H1 (cell line): ENCODE data around the gene SRCIN1. TPM values are rescaled to one million over a fixed set of nuclear protein-coding genes. Genes with fewer than 3 reads are reported as not detected.
A peak's percentile ranks its signal among the peaks of the same experiment; 100 is the strongest.

ENCODE experiments used
- CTCF ChIA-PET: fragments of 300-600 bp; sonication (Branson Sonifier 250); formaldehyde crosslinking; loops from one replicate; lab custom pipeline; 2021; ENCODE audit not compliant: partially characterized antibody; lab: Charles Lee
- POLR2A ChIA-PET: fragments of 300-600 bp; sonication (Branson Sonifier 250); formaldehyde crosslinking; loops from one replicate; lab custom pipeline; 2021; ENCODE audit warnings: inconsistent platforms; ENCODE audit not compliant: partially characterized antibody; lab: Charles Lee
- DNase-seq, 2 experiments: peaks; one replicate each; pipeline versions ENCODE4 v3.0.0 to v3.0.0-alpha.2; 2010 to 2022; ENCODE audit warnings: low spot score in 2 of 2, low read depth in 1 of 2, mixed read lengths in 1 of 2
- FAIRE-seq: peaks from 2 replicates; lab custom pipeline; 2011; peaks lifted over from hg19 to GRCh38; lab: Jason Lieb, UNC
- H2AFZ ChIP-seq: 2 replicates; pipeline ENCODE4 v1.8.1; 2012; ENCODE audit warnings: low read length, inconsistent platforms
- H2AK5ac ChIP-seq: 2 replicates; pipeline ENCODE4 v1.6.1; 2013; ENCODE audit warnings: low read depth, low read length
- H2BK120ac ChIP-seq: replicated peaks from 2 replicates; pipeline ENCODE3; 2013; ENCODE audit warnings: low read depth, low read length, inconsistent platforms
- H2BK12ac ChIP-seq: 2 replicates; pipeline ENCODE4 v1.6.1; 2013; ENCODE audit warnings: low read depth, low read length
- H2BK15ac ChIP-seq: 2 replicates; pipeline ENCODE4 v1.6.1; 2013; ENCODE audit warnings: low read length
- H2BK20ac ChIP-seq: 2 replicates; pipeline ENCODE4 v1.6.1; 2013; ENCODE audit warnings: low read length
- H2BK5ac ChIP-seq: 2 replicates; pipeline ENCODE4 v1.6.1; 2013; ENCODE audit warnings: low read depth, low read length
- H3K14ac ChIP-seq: 2 replicates; pipeline ENCODE4 v1.6.1; 2013; ENCODE audit warnings: inconsistent platforms; ENCODE audit not compliant: insufficient read length
- H3K18ac ChIP-seq: 2 replicates; pipeline ENCODE4 v1.6.1; 2013; ENCODE audit warnings: low read length; ENCODE audit errors: extremely low read depth
- H3K23ac ChIP-seq: 2 replicates; pipeline ENCODE4 v1.6.1; 2013; ENCODE audit warnings: inconsistent platforms; ENCODE audit not compliant: insufficient read length
- H3K23me2 ChIP-seq: 2 replicates; pipeline ENCODE4 v1.6.1; 2013; ENCODE audit warnings: low read depth, low read length
- H3K27ac ChIP-seq: 2 replicates; pipeline ENCODE4 v1.6.1; 2011; ENCODE audit warnings: low read depth, low read length, inconsistent platforms
- H3K27me3 ChIP-seq, 4 experiments: replicated peaks in 1 of 4; 1 replicate in 1 of 4; 2 replicates in 3 of 4; pipeline versions ENCODE4 v1.6.1 to v1.8.1; 2011 to 2013; ENCODE audit warnings: low read length in 3 of 4, mild to moderate bottlenecking in 3 of 4, inconsistent platforms in 2 of 4, mixed read lengths in 2 of 4, moderate library complexity in 1 of 4; ENCODE audit not compliant: control insufficient read depth in 3 of 4, insufficient read depth in 3 of 4; ENCODE audit errors: extremely low read depth in 1 of 4
- H3K36me3 ChIP-seq, 4 experiments: 2 replicates each; pipeline versions ENCODE4 v1.6.1 to v1.8.1; 2011 to 2013; ENCODE audit warnings: mild to moderate bottlenecking in 4 of 4, low read length in 3 of 4, moderate library complexity in 2 of 4, control low read depth in 1 of 4, inconsistent platforms in 1 of 4; ENCODE audit not compliant: insufficient read depth in 4 of 4, control insufficient read depth in 2 of 4
- H3K4ac ChIP-seq: replicated peaks from 2 replicates; pipeline ENCODE3; 2013; ENCODE audit warnings: low read length, low read depth, mixed read lengths, inconsistent platforms; ENCODE audit not compliant: insufficient read length
- H3K4me1 ChIP-seq, 4 experiments: replicated peaks in 1 of 4; 1 replicate in 1 of 4; 2 replicates in 3 of 4; pipeline versions ENCODE4 v1.6.1 to v1.8.1; 2011 to 2013; ENCODE audit warnings: low read length in 3 of 4, inconsistent platforms in 2 of 4, mixed read lengths in 1 of 4; ENCODE audit not compliant: insufficient read depth in 4 of 4, control insufficient read depth in 3 of 4
- H3K4me2 ChIP-seq, 2 experiments: 2 replicates each; pipeline versions ENCODE4 v1.6.1 to v1.8.1; 2011 to 2013; ENCODE audit warnings: low read depth in 2 of 2, low read length in 2 of 2, control low read depth in 1 of 2, inconsistent platforms in 1 of 2, mild to moderate bottlenecking in 1 of 2; ENCODE audit not compliant: insufficient read depth in 1 of 2
- H3K4me3 ChIP-seq, 4 experiments: fragments of 200-600, 300-600 bp in 1 of 4; sonication (generic), shearing (Covaris generic), sonication (Bioruptor Twin) in 1 of 4; 2 replicates each; pipeline versions ENCODE4 v1.5.1 to v1.8.1; 2011 to 2016; ENCODE audit warnings: low read length in 4 of 4, low read depth in 3 of 4, control low read depth in 2 of 4, inconsistent platforms in 2 of 4, mild to moderate bottlenecking in 2 of 4, mixed read lengths in 1 of 4, moderate library complexity in 1 of 4; ENCODE audit not compliant: insufficient read depth in 2 of 4; ENCODE audit errors: extremely low read depth in 1 of 4
- H3K56ac ChIP-seq: replicated peaks from 2 replicates; pipeline ENCODE3; 2013; ENCODE audit warnings: low read depth, mild to moderate bottlenecking, mixed read lengths, low read length, inconsistent platforms; ENCODE audit not compliant: insufficient read length
- H3K79me1 ChIP-seq: 2 replicates; pipeline ENCODE4 v1.6.1; 2013; ENCODE audit warnings: low read depth, low read length, control low read depth
- H3K79me2 ChIP-seq, 2 experiments: 2 replicates each; pipeline versions ENCODE4 v1.6.1 to v1.8.1; 2012 to 2013; ENCODE audit warnings: low read length in 2 of 2, mild to moderate bottlenecking in 2 of 2, inconsistent platforms in 1 of 2; ENCODE audit not compliant: insufficient read depth in 2 of 2, control insufficient read depth in 1 of 2
- H3K9ac ChIP-seq, 4 experiments: replicated peaks in 1 of 4; 1 replicate in 1 of 4; 2 replicates in 3 of 4; pipeline versions ENCODE4 v1.6.1 to v1.8.1; 2011 to 2013; ENCODE audit warnings: low read depth in 3 of 4, low read length in 3 of 4, control low read depth in 2 of 4, mild to moderate bottlenecking in 2 of 4, moderate library complexity in 2 of 4, inconsistent platforms in 1 of 4; ENCODE audit errors: extremely low read depth in 1 of 4
- H3K9me3 ChIP-seq, 2 experiments: 2 replicates each; pipeline versions ENCODE4 v1.6.1 to v1.8.1; 2012 to 2013; ENCODE audit warnings: mild to moderate bottlenecking in 2 of 2, moderate library complexity in 2 of 2, control low read depth in 1 of 2, inconsistent platforms in 1 of 2, low read depth in 1 of 2, low read length in 1 of 2, mixed read lengths in 1 of 2; ENCODE audit not compliant: insufficient read depth in 2 of 2
- H4K20me1 ChIP-seq, 2 experiments: replicated peaks in 1 of 2; 2 replicates each; pipeline versions ENCODE3 to v1.8.1; 2011 to 2013; ENCODE audit warnings: inconsistent platforms in 2 of 2, low read length in 2 of 2, mild to moderate bottlenecking in 1 of 2; ENCODE audit not compliant: insufficient read depth in 2 of 2, control insufficient read depth in 1 of 2
- H4K5ac ChIP-seq: 2 replicates; pipeline ENCODE4 v1.6.1; 2013; ENCODE audit warnings: low read length, low read depth, mixed read lengths, inconsistent platforms; ENCODE audit not compliant: insufficient read length
- H4K8ac ChIP-seq: 2 replicates; pipeline ENCODE4 v1.8.0; 2013; ENCODE audit warnings: mild to moderate bottlenecking, moderate library complexity, low read length, inconsistent platforms; ENCODE audit not compliant: insufficient read depth; ENCODE audit errors: extremely low read depth
- H4K91ac ChIP-seq: replicated peaks from 2 replicates; pipeline ENCODE3; 2013; ENCODE audit warnings: low read length, mixed read lengths, inconsistent platforms; ENCODE audit not compliant: insufficient read length
- ATF3 ChIP-seq: IDR thresholded peaks from 2 replicates; pipeline ENCODE4 v1.6.1; 2011; ENCODE audit warnings: low read depth, mild to moderate bottlenecking, low read length; ENCODE audit not compliant: insufficient read depth
- HDAC2 ChIP-seq, 2 experiments: fragments of 300-600 bp in 1 of 2; sonication (generic) in 1 of 2; IDR thresholded peaks; 2 replicates each; pipeline ENCODE4 v1.6.1; 2011 to 2012; ENCODE audit warnings: low read depth in 2 of 2, low read length in 2 of 2, mild to moderate bottlenecking in 2 of 2, moderate library complexity in 2 of 2, borderline replicate concordance in 1 of 2, inconsistent platforms in 1 of 2
- JUN ChIP-seq: IDR thresholded peaks from 2 replicates; pipeline ENCODE4 v1.6.1; 2011; ENCODE audit warnings: low read depth, mild to moderate bottlenecking, improper control_type of control experiment, low read length
- NANOG ChIP-seq: IDR thresholded peaks from 2 replicates; pipeline ENCODE4 v1.6.1; 2011; ENCODE audit warnings: low read length, low read depth, mild to moderate bottlenecking, inconsistent platforms; ENCODE audit not compliant: insufficient read depth, poor library complexity, severe bottlenecking
- POLR2A ChIP-seq, 2 experiments: IDR thresholded peaks; 1 replicate in 1 of 2; 2 replicates in 1 of 2; pipeline ENCODE4 v1.6.1; 2011; ENCODE audit warnings: low read depth in 2 of 2, low read length in 2 of 2, mild to moderate bottlenecking in 2 of 2; ENCODE audit errors: control extremely low read depth in 1 of 2
- RBBP5 ChIP-seq: IDR thresholded peaks from 2 replicates; pipeline ENCODE4 v1.7.1; 2012; ENCODE audit warnings: low read depth, mild to moderate bottlenecking, inconsistent platforms, low read length, moderate library complexity, borderline replicate concordance
- RFX5 ChIP-seq: IDR thresholded peaks from 2 replicates; pipeline ENCODE4 v1.6.1; 2011; ENCODE audit warnings: low read depth, low read length, improper control_type of control experiment, borderline replicate concordance
- SIX5 ChIP-seq: IDR thresholded peaks from 2 replicates; pipeline ENCODE4 v1.6.1; 2011; ENCODE audit warnings: mild to moderate bottlenecking, low read depth, low read length
- SP4 ChIP-seq: IDR thresholded peaks from 2 replicates; pipeline ENCODE4 v1.6.1; 2012; ENCODE audit warnings: low read length, inconsistent platforms
- WGBS, 2 experiments: shearing (Covaris generic) in 1 of 2; methylation state at CpG; one replicate each; pipeline versions ENCODE4 v1.1.6 to v1.1.7; 2013 to 2015; ENCODE audit warnings: low lambda C conversion rate in 2 of 2, mixed read lengths in 2 of 2, inconsistent platforms in 1 of 2, low coverage in 1 of 2, missing lambda C conversion rate in 1 of 2; ENCODE audit not compliant: insufficient replicate concordance in 2 of 2, insufficient coverage in 1 of 2, insufficient read length in 1 of 2; ENCODE audit errors: extremely low coverage in 1 of 2, missing lambda C conversion rate in 1 of 2; 5-methylcytosine and 5-hydroxymethylcytosine counted together
- polyA plus RNA-seq, 7 experiments: library from polyadenylated mRNA; depleted of rRNA in 3 of 7; stranded (reverse) in 5 of 7; unstranded in 2 of 7; fragments of >200 nt in 5 of 7; fragments of 200-250 nt in 2 of 7; gene quantifications; 1 replicate in 5 of 7; 2 replicates in 1 of 7; 4 replicates in 1 of 7; pipeline versions ENCODE4 v1.2.1 to v1.2.3, GENCODE V29; 2011 to 2013; ENCODE audit warnings: missing spikeins in 2 of 7, mixed read lengths in 2 of 7
- total RNA-seq: library from RNA; stranded (reverse); fragmentation: NEBNext Ultra II Directional; extraction: Animal tissue kit (Norgen Biotek cat#: 25700); gene quantifications from 2 replicates; pipeline ENCODE4 v1.2.1, GENCODE V29; 2021

The SRCIN1 gene
- total and polyA plus RNA-seq, 2 of the 8 experiments (the other 6 are each of a cell fraction or from before 2014, with no cell fraction given): 2.8 to 3.8 TPM

DNA sequence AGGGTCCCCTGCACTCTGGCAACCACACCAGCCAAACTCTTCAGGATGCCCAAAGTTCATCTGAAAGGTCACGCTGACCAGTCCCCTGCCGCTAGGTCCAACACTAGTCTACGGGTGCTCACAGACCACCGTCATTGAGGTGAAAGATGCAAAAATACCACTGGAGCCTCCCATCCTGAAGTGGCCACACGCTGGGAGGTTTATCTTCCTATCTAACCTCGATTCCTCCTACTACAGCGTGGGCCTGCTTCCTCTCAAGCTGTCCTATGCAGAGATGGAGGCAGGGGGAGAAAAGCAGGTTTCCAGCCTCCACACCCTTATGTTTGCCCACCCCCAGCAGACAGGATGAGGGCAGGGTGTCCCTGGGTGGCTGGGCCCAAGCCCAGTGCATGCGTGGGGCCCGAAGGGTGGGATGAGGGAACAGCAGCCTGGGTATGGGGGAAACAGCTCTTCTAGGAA, 6.3 kb downstream of the SRCIN1 start:
- no peak overlapping the region for H3K27ac ChIP-seq
- H2BK5ac ChIP-seq: peak overlapping the region; percentile 66; the same call in 1 of the 2 replicates
- H2BK20ac ChIP-seq: peak overlapping the region; percentile 51; the same call in 1 of the 2 replicates
- H2BK15ac ChIP-seq: peak overlapping the region; percentile 83
- H4K5ac ChIP-seq: no peak overlapping the region
- no peak for TF ChIP-seq POLR2A (IDR thresholded peaks at IDR 0.05; ENCODE audit: control extremely low read depth in 1 of 2, low read depth in 2 of 2, low read length in 2 of 2)
- TF ChIP-seq HDAC2 (IDR thresholded peaks at IDR 0.05; ENCODE audit: borderline replicate concordance in 1 of 2, low read depth in 2 of 2, low read length in 2 of 2): no peak
- no peak for TF ChIP-seq ATF3
- no peak for TF ChIP-seq RBBP5
- TF ChIP-seq SIX5: no peak
- TF ChIP-seq SP4: no peak
- TF ChIP-seq JUN: no peak
- no peak for TF ChIP-seq NANOG
- no peak for TF ChIP-seq RFX5
- TF ChIP-seq, all 59 proteins: peak for 0
- no peak overlapping the region for H3K23ac ChIP-seq
- H3K4ac ChIP-seq: no peak overlapping the region
- peaks cover 6% of the 10 kb centered on the region; the same call in 1 of the 2 replicates for H3K23me2 ChIP-seq
- POLR2A ChIA-PET: interaction anchor here (1.5 to 6.5 kb wide), 3 partner anchors 13 to 119 kb away, joined by 4 to 45 read pairs (median 32); no protein-coding TSS in a partner anchor
- peaks cover 16 to 61% (median 54%) of the 10 kb centered on the region in 4 experiments for H3K4me1 ChIP-seq
- FAIRE-seq (no peak), DNase-seq (no peak)
- peak overlapping the region in 1 of 2 experiments; percentile 12; a peak in 1 of 4 replicates for H3K4me2 ChIP-seq
- no peaks in the 10 kb centered on the region for H3K36me3 ChIP-seq
- H2BK12ac ChIP-seq: peak overlapping the region; percentile 85; the same call in 1 of the 2 replicates
- no peak overlapping the region for H2BK120ac ChIP-seq
- H3K27me3 ChIP-seq: peaks cover 2 to 22% (median 21%) of the 10 kb centered on the region in 4 experiments
- no peak overlapping the region for H4K91ac ChIP-seq
- no peak overlapping the region for H3K14ac ChIP-seq
- no peak overlapping the region for H4K8ac ChIP-seq
- no peak overlapping the region for H2AFZ ChIP-seq
- no peak overlapping the region for H3K56ac ChIP-seq
- H3K79me1 ChIP-seq: 0 out of 2 replicates have a peak, but pooled peaks cover 8% of the 10 kb centered on the region
- peak overlapping the region; percentile 91; the same call in 1 of the 2 replicates for H2AK5ac ChIP-seq
- no peak overlapping the region for H3K4me3 ChIP-seq
- H3K79me2 ChIP-seq: peaks cover 0 to 3% of the 10 kb centered on the region in 2 experiments; a peak in 1 of 4 replicates
- no peak overlapping the region for H3K9ac ChIP-seq
- 67% methylated on average over 9 of the region's 9 CpGs; no CpG with 5 or more reads in 1 of the 2 experiments for whole genome bisulfite sequencing, 2 experiments
- CTCF ChIA-PET: interaction anchor here (1.0 to 32.0 kb wide), 6 partner anchors 4 to 91 kb away, joined by 4 to 914 read pairs (median 403); partner anchors contain the start of genes EPOP and SRCIN1
- peaks cover 2% of the 10 kb centered on the region in 2 experiments for H4K20me1 ChIP-seq
- H3K9me3 ChIP-seq: no peaks in the 10 kb centered on the region
- H3K18ac ChIP-seq: peak overlapping the region; percentile 62; the same call in 1 of the 2 replicates
